ENCODE results near the gene SEC24B.

GRCh38 chr4:109578846-109579245, 145.2 kb downstream of the SEC24B start:
- TF ChIP-seq SP1 (IDR thresholded peaks at IDR 0.05) (no peak), SUZ12 (IDR thresholded peaks at IDR 0.05) (no peak), ARNT (IDR thresholded peaks at IDR 0.05) (no peak), BHLHE40 (IDR thresholded peaks at IDR 0.05; ENCODE audit: borderline replicate concordance) (no peak), FOXM1 (IDR thresholded peaks at IDR 0.05; ENCODE audit: borderline replicate concordance) (no peak), FOXK2 (IDR thresholded peaks at IDR 0.05) (no peak), L3MBTL2 (conservative IDR thresholded peaks at IDR 0.05) (no peak), NFRKB (IDR thresholded peaks at IDR 0.05) (no peak)

All from HEK293T (cell line).